ENCODE measurements around the gene NEUROG1.
A peak's percentile ranks its signal among the peaks of the same experiment; 100 is the strongest.

NEUROG1 gene

DNA sequence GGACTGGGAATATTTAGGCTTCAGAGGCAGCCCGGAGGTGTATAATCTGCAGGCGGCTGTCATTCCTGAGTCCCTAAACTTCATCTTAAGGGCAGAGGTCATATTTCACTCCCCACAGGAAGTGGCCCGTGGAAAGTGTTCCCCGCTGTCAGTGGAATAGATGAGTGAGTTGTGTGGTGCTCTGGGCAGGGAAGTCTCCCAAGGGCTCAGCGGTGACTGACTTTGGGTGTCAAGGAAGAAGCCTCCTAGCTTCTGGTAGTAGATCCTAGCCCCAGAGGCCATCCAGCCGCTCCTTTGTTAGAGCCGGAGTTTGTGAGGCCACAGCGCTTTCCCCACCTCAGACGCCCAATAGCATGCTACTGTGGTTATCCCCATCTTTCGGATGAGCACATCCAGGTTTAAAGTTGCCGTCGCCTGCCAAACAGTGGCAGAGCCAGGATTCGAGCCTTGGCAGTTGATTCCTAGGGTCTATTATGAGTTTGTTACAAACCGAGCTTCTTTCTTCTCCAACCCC, 44.7 kb downstream of the NEUROG1 start:
- DNase-seq (ENCODE audit: low spot score) (no peak), ATAC-seq (ENCODE audit: low read depth) (no peak)
- no peak for TF ChIP-seq CTCF (IDR thresholded peaks at IDR 0.05; ENCODE audit: poor library complexity, severe bottlenecking)
- Histone ChIP-seq H3K9me3 (ENCODE audit: severe bottlenecking) (no peaks in the 10 kb centered on the region), H3K36me3 (ENCODE audit: low read depth) (no peaks in the 10 kb centered on the region), H3K4me3 (ENCODE audit: severe bottlenecking) (no peak overlapping the region), H3K27me3 (ENCODE audit: insufficient read depth, poor library complexity, severe bottlenecking) (no peaks in the 10 kb centered on the region), H3K4me1 (ENCODE audit: insufficient read depth, poor library complexity, severe bottlenecking) (peaks cover 49% of the 10 kb centered on the region), H3K27ac (ENCODE audit: poor library complexity, severe bottlenecking) (peak overlapping the region; percentile 90)

- H3K4me1 ChIP-seq (ENCODE audit: insufficient read depth, poor library complexity, severe bottlenecking), result peaks cover 49% of the 10 kb centered on the region
- H3K9me3 ChIP-seq (ENCODE audit: severe bottlenecking), result no peaks in the 10 kb centered on the region
- H3K27ac ChIP-seq (ENCODE audit: poor library complexity, severe bottlenecking), result no peak overlapping the region
- ATAC-seq (ENCODE audit: low read depth) (no peak), DNase-seq (ENCODE audit: low spot score) (no peak)
- H3K36me3 ChIP-seq (ENCODE audit: low read depth), result no peaks in the 10 kb centered on the region
- H3K4me3 ChIP-seq (ENCODE audit: severe bottlenecking), result no peak overlapping the region
- H3K27me3 ChIP-seq (ENCODE audit: insufficient read depth, poor library complexity, severe bottlenecking), result no peaks in the 10 kb centered on the region
- no peak for TF ChIP-seq CTCF (IDR thresholded peaks at IDR 0.05; ENCODE audit: poor library complexity, severe bottlenecking)
These were observed 45.3 kb downstream of the NEUROG1 start for GRCh38 chr5:135490245-135491037.

- TF ChIP-seq CTCF (IDR thresholded peaks at IDR 0.05; ENCODE audit: poor library complexity, severe bottlenecking), result no peak
- ATAC-seq (ENCODE audit: low read depth) (no peak), DNase-seq (ENCODE audit: low spot score) (no peak)
- Histone ChIP-seq H3K9me3 (ENCODE audit: severe bottlenecking) (no peaks in the 10 kb centered on the region), H3K4me3 (ENCODE audit: severe bottlenecking) (no peak overlapping the region), H3K4me1 (ENCODE audit: insufficient read depth, poor library complexity, severe bottlenecking) (peaks cover 49% of the 10 kb centered on the region), H3K27ac (ENCODE audit: poor library complexity, severe bottlenecking) (no peak overlapping the region), H3K27me3 (ENCODE audit: insufficient read depth, poor library complexity, severe bottlenecking) (no peaks in the 10 kb centered on the region), H3K36me3 (ENCODE audit: low read depth) (no peaks in the 10 kb centered on the region)
These were observed 46.1 kb downstream of the NEUROG1 start for GRCh38 chr5:135489466-135490244.

DNA sequence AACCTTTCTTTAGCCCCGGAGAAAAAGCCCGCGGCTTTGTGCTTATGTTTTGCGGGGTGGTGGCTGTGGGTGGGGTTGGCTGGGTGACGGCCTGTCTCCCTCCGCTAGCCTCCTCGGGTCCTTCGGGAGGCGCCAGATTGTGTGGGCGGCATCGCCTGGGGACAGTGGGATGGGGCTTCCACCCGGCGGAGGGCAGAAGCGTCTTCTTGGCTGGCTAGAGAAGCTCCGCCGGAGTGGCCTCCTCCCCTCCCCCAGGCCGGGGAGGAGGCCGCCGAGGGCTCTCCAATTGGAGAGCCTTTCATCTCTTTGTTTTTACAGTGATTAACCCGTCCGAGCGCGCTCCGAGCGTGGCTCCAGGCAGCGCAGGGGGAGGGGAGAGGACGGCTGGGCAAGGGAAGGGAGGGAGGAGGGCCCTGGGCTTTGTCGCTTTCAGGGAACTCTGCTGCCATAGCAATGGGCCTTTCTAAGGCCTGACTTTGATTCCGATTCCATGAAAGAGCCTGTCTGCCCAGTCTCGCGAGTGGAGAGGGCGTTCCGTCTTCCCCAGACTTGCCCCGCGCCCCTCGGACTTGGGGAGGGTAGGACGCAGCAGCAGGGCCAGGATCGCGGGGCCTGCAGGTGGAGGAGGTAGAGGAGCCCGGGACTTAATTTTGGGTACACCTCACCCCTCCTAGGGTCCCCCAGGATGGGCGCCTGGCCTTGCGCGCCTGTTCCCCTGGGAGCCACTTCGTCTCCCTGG, 46.9 kb downstream of the NEUROG1 start:
- ATAC-seq (ENCODE audit: low read depth) (peak; percentile 49), DNase-seq (ENCODE audit: low spot score) (peak; percentile 76)
- H3K27me3 ChIP-seq (ENCODE audit: insufficient read depth, poor library complexity, severe bottlenecking), result no peaks in the 10 kb centered on the region
- peak overlapping the region; percentile 20 for H3K4me3 ChIP-seq (ENCODE audit: severe bottlenecking)
- H3K36me3 ChIP-seq (ENCODE audit: low read depth), result no peaks in the 10 kb centered on the region
- peak; percentile 28 for TF ChIP-seq CTCF (IDR thresholded peaks at IDR 0.05; ENCODE audit: poor library complexity, severe bottlenecking)
- peak overlapping the region; percentile 1 for H3K27ac ChIP-seq (ENCODE audit: poor library complexity, severe bottlenecking)
- no peaks in the 10 kb centered on the region for H3K9me3 ChIP-seq (ENCODE audit: severe bottlenecking)
- peaks cover 41% of the 10 kb centered on the region for H3K4me1 ChIP-seq (ENCODE audit: insufficient read depth, poor library complexity, severe bottlenecking)

Measured in RWPE2 (cell line).